Measurements from ENCODE around the gene KCNK17. TPM values are rescaled to one million over a fixed set of nuclear protein-coding genes. Genes with fewer than 3 reads are reported as not detected.

The KCNK17 gene
- total and polyA plus RNA-seq, 3 donors from 2014 or later, result 0.32 to 0.47 (median 0.37) TPM

- no peak overlapping the region for H3K4me3 ChIP-seq
- no peaks in the 10 kb centered on the region for H3K9me3 ChIP-seq
- WGBS, 2 donors, result 56 to 73% methylated on average over 9 of the region's 9 CpGs
- H3K27me3 ChIP-seq, result no peaks in the 10 kb centered on the region
- no peak overlapping the region for H3K27ac ChIP-seq
- intact Hi-C loops (cut with DNase I; ENCODE audit: low total_unique reads), result no loop called here
- TF ChIP-seq, protein P1, sequence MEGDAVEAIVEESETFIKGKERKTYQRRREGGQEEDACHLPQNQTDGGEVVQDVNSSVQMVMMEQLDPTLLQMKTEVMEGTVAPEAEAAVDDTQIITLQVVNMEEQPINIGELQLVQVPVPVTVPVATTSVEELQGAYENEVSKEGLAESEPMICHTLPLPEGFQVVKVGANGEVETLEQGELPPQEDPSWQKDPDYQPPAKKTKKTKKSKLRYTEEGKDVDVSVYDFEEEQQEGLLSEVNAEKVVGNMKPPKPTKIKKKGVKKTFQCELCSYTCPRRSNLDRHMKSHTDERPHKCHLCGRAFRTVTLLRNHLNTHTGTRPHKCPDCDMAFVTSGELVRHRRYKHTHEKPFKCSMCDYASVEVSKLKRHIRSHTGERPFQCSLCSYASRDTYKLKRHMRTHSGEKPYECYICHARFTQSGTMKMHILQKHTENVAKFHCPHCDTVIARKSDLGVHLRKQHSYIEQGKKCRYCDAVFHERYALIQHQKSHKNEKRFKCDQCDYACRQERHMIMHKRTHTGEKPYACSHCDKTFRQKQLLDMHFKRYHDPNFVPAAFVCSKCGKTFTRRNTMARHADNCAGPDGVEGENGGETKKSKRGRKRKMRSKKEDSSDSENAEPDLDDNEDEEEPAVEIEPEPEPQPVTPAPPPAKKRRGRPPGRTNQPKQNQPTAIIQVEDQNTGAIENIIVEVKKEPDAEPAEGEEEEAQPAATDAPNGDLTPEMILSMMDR (IDR thresholded peaks at IDR 0.05), result no peak
- TF ChIP-seq POLR2A (IDR thresholded peaks at IDR 0.05), result no peak
- H3K4me1 ChIP-seq, result peaks cover 11% of the 10 kb centered on the region
- no peaks in the 10 kb centered on the region for H3K36me3 ChIP-seq (ENCODE audit: low read depth, missing control alignments)
- no peak for DNase-seq
Observed at GRCh38 chr6:39339096-39339867, 25.1 kb upstream of the KCNK17 start.

DNA sequence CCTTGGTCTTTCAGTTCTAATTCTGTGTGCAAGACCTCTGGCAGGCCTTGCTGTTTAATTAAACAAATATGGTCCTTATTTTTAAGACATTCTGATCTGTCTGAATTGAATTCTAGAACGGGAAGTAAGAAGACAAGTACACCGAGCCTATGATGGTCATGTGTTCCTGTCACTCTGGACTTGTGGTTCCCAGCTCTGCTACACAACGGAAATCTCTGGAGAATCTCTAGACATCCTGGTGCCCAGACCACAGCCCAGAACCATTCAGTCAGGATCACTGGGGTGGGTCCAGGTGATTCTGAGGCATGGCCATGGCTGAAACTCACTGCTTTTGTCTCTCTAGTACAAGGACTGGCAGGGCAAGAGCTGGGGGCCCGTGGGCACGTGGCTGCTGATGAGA is 24.2 kb upstream of the KCNK17 start:
- TF ChIP-seq, protein P1 (IDR thresholded peaks at IDR 0.05), result no peak
- no peak for TF ChIP-seq POLR2A (IDR thresholded peaks at IDR 0.05)

DNA sequence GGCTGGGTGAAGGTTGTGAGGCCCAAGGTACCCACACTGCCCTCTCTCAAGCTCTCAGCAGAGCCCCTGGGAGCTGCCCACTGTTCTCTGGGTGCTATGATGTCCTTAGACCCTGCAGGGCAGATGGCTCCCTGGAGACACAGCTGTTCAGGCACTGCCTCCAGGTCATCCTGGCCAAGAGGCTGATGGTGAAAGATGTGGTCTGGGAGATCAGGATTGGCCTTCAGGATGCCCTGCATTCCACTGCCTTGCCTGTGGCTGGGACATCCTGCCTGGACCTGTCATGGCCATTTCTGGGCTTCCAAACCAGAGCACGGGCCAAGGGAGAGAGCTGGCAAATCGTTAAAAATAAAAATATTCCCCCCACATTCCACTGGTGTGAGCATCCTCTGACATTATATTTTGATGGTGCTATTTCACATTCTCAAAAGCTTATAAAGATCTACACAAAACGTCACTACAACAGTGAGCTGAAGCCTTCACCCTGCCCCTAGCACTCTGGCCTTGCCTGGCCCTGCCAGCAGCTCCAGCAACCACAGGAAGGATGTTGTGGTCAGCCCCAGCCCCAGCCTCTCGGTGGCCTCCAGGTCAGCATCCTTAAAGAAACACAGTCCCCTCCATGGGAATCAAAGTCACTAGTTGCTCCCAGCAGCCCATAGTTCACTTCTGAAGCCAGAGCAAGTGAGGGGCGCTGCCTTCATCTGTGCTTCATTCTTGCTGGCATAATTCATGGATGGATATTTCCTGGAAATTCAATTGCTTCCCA is 21.7 kb upstream of the KCNK17 start:
- Histone ChIP-seq H3K4me1 (peaks cover 11% of the 10 kb centered on the region), H3K9me3 (no peaks in the 10 kb centered on the region), H3K27ac (no peak overlapping the region), H3K36me3 (ENCODE audit: low read depth, missing control alignments) (no peaks in the 10 kb centered on the region), H3K27me3 (no peaks in the 10 kb centered on the region), H3K4me3 (no peak overlapping the region)
- TF ChIP-seq, protein P1 (IDR thresholded peaks at IDR 0.05), result no peak
- no peak for TF ChIP-seq POLR2A (IDR thresholded peaks at IDR 0.05)
- intact Hi-C loops (cut with DNase I; ENCODE audit: low total_unique reads), result no loop called here
- 63 to 67% methylated on average over 5 of the region's 5 CpGs for WGBS, 2 donors
- no peak for DNase-seq

More for the DNA sequence above, 24.2 kb upstream of the KCNK17 start:
- 80 to 84% methylated on average over 4 to 5 of the region's 5 CpGs for WGBS, 2 donors
- no peaks in the 10 kb centered on the region for H3K9me3 ChIP-seq
- DNase-seq, result no peak
- intact Hi-C loops (cut with DNase I; ENCODE audit: low total_unique reads), result no loop called here
- no peak overlapping the region for H3K27ac ChIP-seq
- no peaks in the 10 kb centered on the region for H3K27me3 ChIP-seq
- H3K4me3 ChIP-seq, result no peak overlapping the region
- H3K36me3 ChIP-seq (ENCODE audit: low read depth, missing control alignments), result no peaks in the 10 kb centered on the region
- peaks cover 11% of the 10 kb centered on the region for H3K4me1 ChIP-seq

DNA sequence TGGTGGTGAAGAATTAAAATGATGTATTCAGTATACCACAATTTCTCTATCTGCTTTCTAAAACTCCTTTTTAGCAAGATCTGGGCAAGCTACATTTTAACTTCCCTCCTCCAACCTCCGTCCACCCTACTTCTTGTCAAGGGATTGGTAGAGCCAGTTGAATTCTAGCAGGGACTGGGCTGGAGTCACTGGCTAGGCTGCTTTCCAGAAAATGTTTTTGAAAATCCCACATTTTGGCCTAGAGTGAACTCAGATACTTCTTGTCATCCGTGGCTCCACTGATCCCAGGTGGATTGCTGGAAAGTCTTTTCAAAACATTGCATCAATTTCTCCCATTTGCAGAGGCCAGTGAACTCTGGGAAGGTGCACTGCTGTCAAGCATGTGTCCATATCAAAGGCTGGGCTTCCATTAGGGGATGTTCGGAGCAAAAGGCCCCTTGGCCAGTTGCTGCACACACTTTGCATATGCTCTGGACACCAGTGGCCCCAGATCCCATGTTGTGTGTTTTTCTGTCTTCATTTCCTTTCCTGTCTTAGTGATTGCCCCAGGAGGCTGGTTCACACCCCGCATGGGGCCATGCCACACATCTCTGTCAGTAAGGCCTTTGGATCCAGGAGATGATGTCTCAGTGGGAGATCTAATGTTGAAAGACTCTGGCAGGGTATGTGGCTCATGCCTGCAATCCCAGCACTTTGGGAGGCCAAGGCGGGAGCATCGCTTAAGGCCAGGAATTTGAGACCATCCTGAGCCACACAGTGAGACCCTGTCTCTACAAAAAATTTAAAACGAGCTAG is 19.6 kb upstream of the KCNK17 start:
- no peaks in the 10 kb centered on the region for H3K36me3 ChIP-seq (ENCODE audit: low read depth, missing control alignments)
- H3K27me3 ChIP-seq, result no peaks in the 10 kb centered on the region
- H3K9me3 ChIP-seq, result no peaks in the 10 kb centered on the region
- peaks cover 3% of the 10 kb centered on the region for H3K4me1 ChIP-seq
- intact Hi-C loops (cut with DNase I; ENCODE audit: low total_unique reads), result no loop called here
- WGBS, 2 donors, result 86 to 89% methylated on average over 7 of the region's 7 CpGs
- no peak for DNase-seq
- no peak overlapping the region for H3K27ac ChIP-seq
- TF ChIP-seq, protein P1 (IDR thresholded peaks at IDR 0.05), result no peak
- no peak for TF ChIP-seq POLR2A (IDR thresholded peaks at IDR 0.05)
- H3K4me3 ChIP-seq, result no peak overlapping the region
